Pulmonary artery endothelial cell (primary cell): Measurements from ENCODE around the gene FLNC. TPM values are rescaled to one million over a fixed set of nuclear protein-coding genes. Genes with fewer than 3 reads are reported as not detected.

Experiments used
- DNase-seq: peaks from one replicate; pipeline ENCODE4 v3.0.0-alpha.2; 2011; ENCODE audit warnings: low read depth, low spot score
- total RNA-seq: library from RNA; depleted of rRNA; stranded (reverse); fragments of >200 nt; gene quantifications from 2 replicates; pipeline ENCODE4 v1.2.3, GENCODE V29; 2014

FLNC gene
- total RNA-seq, 1 donor from 2014 or later, result 133 TPM

DNA sequence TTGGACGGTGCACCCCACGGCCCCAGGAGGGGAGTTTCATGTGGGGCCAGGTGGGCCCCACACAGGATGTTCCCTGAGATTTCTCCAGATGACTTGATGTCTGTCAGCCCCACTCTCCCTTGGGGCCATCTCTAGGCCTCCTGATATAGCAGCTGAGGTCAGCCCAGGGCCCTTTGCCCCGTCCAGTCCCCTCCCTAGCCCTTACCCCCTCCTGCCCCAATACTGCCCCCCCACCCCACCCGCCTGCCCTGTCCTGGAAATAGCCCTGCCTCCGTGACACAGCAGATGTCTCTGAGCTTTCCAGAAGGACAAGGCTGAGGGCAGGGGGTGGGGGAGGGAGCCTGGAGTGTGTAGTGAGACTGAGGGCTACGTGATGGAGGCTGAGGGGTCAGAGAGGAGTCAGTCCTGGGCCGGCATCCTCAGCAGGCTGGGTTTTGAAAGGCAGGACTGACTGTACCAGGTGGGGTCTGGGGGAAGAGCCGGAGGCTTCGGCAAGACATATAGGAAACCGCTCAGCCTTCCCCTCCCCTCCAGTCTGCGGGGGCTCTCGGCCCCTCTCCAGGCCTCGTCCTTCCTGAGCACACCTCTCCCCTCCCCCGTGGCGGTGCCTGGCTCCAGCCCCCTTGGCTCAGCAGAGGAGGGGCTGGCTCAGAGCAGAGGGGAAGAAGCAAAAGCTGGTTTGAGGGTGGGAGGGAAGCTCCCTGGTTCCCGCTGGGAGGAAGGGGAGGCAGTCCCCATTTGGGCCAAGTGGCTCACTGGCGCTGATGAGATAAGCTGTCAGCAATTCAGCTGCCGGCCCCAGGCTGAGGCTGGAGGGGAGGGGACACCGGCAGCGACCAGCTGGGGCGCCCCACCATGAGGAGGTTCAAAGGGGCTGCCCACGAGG is 2.0 kb downstream of the FLNC start:
- no peak for DNase-seq

DNA sequence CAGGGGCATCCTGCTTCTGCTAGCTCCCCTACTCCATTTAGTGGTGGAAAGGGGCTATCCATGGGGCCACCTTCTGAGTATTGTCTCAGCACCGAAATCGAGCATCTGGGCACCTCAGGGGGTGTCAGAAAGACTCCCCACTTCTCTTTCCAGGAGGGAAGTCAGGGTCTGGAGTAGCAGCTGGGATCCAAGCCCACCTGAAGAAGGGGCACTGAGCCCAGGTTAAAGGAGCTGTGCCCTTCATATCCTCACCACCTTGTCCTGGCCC is 2.6 kb downstream of the FLNC start:
- DNase-seq, result no peak

DNA sequence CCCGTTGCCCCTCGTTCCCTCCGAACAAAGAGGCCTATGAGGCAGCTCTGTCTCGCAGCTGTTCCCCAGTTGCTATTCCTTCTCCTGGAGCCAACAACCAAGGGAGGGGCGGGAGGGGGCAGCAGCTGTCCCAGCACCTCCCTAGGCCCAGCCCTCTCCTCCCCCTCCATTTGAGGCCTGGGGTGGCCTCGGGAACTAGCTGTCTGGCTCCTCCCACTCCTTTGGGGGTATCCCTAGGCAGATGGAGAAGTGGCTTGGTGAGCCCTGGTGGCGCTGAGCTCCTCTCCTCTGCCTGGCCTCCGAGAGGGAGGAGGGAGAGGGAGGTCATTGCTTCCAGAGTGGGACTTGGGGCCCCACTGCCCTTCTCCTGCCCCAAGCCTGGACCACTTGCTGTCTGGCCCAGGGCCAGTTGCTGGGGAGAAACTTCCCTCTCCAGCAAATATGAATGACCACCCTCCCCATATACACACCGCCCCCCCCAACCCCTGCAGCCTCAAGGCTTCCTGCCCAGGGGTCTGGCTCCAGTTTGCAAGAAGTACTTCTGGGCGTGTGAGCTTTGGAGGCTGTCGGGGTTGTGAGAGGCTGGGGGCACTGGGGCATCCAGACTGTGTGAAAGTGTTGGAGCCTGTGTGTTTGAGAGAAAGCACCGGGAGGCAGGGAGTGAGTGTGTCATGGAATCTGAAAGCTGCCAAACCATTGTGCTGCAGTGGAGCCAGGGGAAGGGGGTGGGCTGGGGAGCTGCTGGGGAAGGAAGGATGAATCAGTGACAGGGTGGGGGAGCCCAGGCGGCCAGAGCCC is 3.1 kb downstream of the FLNC start:
- DNase-seq, result peak; percentile 88

DNA sequence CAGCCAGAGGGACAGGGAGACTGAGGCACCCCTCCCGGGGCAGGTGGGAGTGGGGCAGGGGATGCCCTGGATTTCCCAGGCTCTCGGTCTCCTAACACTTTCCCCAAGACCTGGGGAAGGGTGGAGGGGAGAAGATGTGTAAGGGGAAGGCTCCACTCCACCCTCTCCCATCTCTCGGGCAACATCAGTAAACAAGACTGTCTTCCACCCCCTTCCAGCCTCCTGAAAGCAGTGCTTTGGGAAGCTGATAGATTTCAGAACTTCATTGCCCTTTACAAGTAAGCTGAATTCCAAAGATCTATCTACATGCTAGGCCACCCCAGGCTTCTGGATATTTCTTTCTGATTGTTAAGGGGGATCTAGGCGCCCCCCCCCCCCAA is 3.7 kb downstream of the FLNC start:
- no peak for DNase-seq

DNA sequence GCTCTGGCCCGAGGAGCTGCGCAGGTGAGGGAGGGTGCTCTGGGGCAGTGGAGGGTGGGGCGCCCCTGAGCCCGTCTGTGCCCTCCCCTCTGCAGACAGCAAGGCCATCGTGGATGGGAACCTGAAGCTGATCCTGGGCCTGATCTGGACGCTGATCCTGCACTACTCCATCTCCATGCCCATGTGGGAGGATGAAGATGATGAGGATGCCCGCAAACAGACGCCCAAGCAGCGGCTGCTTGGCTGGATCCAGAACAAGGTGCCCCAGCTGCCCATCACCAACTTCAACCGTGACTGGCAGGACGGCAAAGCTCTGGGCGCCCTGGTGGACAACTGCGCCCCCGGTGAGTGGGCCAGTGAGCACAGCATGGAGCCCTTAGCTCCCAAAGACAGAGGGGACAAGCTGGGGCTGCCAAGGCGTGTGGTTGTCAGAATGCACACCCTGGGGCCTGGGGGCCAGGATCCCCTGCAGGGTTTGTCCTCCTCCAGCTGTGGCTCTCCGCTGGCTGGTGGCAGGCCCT is 5.1 kb downstream of the FLNC start:
- no peak for DNase-seq

DNA sequence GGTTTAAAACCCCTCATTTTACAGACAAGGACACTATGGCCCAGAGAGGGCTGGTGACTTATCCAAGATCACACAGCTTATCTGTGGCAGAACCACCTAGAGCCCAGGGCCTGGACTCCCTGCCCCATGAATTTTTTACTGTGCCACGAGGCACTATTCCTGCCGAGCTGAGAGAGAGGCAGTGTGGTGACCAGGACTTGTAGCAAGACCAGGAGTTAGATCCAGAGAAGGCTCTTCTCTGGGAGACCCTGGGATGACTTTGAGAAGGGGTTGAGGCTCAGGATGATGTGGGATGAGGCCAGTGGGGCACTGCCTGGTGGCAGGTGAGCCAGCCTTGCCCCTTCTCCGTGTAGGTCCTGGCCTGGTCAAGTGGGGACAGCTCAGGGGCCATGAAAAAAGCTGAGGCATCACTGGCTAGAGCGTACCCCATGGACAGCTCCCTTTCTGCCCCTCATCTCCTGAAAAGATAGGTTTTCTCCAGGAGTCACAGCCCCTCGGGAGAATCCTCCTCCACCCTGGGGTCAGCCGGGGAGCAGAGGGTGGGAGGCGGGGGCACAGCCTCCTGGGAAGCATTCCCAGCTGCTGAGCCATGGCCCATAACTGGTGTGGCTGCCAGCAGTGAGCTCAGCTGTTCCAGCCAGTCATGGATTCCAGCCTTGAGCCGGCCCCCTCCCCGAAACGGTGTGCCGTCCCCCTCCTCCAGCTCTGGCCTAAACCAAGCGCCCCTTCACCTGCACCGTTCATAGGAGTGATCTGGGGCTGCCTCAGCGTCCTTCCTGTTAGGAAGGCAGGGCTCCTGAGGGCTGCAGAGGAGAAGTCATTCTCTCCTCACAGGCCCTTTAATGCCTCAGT is 5.8 kb downstream of the FLNC start:
- no peak for DNase-seq

DNA sequence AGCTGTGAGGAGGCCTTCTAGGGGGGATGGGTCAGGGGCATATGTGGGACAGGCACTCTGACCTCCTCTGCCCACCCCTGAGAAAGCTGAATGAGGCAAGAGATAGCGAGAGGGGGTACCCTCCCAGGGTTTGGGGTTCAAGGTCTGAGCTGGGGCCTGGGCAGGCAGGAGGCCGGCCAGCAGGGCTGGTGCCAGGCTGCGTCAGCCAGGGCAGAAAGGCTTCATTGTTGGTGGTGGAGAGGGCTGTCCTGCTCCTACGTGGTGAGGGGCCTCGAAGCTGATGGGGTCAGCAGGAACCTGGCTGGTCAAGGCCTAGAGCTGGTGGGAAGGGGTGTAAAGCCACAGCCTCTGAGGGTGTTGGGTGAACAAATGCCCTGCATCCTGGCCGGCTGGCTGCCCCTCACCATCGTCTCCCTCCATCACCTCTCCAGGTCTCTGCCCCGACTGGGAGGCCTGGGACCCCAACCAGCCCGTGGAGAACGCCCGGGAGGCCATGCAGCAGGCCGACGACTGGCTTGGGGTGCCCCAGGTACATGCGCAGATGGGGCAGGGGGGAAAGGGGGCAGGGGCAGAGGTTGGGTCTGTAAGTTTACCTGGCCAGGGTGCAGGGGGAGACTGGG is 6.6 kb downstream of the FLNC start:
- no peak for DNase-seq

DNA sequence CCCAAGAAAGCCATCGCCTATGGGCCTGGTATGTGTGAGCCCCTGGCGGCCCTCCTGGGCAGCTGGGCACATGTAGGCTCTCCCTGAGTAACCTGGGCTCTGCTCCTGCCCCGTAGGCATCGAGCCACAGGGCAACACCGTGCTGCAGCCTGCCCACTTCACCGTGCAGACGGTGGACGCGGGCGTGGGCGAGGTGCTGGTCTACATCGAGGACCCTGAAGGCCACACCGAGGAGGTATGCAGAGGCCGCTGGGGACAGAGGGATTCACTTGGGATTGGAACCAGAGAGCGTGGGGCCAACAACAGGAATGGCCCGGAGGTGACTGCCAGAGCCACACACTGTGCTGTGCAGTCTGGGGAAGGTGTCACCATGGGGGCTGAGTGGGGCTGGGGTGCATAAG is 7.3 kb downstream of the FLNC start:
- DNase-seq, result no peak

DNA sequence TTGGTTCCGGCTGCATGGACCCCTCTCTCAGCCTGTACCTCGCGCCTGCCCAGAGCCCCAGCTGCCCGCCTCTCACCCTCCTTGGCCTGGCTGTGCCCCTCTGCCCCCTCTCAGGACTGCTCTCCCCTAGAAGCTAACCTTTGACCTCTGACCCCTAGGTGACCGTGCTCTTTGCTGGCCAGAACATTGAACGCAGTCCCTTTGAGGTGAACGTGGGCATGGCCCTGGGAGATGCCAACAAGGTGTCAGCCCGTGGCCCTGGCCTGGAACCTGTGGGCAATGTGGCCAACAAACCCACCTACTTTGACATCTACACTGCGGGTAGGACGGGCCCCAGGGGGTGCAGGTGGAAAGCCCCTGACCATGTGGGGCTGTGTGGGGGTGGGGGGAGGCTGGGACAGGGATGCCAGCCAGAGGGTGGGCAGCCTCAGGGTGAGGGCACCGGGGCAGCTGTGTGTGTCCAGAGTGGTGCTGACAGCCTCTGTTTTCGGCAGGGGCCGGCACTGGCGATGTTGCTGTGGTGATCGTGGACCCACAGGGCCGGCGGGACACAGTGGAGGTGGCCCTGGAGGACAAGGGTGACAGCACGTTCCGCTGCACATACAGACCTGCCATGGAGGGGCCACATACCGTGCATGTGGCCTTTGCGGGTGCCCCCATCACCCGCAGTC is 8.0 kb downstream of the FLNC start:
- no peak for DNase-seq

DNA sequence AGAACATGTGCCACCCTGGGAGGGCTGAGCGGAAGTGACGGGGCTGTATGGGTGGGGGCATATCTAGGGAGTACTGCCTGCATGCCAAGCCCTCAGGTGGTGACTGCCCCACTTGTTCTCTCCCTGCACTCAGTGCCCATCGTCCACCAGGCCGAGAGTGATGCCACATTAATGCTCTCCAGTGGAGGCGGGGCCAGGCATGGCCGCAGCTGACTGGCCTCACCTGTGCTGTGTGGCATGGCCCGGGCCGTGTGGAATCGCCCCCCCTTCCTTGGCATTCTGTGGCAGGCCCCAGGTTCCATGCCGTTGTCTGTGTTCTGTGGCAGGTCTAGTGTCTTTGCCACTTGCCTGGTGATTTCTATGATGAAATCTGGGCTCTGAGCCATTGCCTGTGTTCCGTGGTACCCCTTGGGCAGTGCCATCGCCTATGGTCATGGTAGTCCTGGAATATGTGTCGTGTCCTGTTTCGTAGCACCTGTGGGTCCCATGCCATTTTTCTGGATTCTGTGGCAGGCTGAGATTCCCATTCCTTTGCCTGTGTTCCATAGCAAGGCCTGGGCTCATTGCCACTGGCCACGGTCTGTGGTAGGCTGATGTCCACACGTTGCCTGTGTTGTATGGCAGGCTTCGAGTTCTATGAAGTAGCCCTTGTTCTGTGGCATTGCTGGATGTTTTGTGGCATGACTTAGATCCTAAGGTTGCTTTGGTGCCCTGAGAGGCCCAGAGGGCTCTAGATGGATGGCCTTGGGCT is 8.9 kb downstream of the FLNC start:
- no peak for DNase-seq

DNA sequence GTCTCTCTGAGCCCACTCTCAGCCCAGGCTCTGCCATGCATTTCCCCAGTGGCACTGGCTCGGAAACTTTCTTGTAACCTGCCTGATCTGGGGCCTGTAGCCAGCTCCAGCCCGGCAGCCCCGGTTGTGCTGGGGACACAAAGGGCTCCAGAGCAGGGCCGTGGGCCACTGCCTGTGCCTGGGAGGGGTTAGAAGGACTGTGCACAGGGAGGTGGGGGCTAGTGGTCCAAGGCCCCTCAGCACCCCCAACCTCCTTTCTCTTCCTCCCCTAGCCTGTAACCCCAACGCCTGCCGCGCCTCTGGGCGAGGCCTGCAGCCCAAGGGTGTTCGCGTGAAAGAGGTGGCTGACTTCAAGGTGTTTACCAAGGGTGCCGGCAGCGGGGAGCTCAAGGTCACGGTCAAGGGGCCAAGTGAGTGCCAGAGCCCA is 9.6 kb downstream of the FLNC start:
- no peak for DNase-seq

DNA sequence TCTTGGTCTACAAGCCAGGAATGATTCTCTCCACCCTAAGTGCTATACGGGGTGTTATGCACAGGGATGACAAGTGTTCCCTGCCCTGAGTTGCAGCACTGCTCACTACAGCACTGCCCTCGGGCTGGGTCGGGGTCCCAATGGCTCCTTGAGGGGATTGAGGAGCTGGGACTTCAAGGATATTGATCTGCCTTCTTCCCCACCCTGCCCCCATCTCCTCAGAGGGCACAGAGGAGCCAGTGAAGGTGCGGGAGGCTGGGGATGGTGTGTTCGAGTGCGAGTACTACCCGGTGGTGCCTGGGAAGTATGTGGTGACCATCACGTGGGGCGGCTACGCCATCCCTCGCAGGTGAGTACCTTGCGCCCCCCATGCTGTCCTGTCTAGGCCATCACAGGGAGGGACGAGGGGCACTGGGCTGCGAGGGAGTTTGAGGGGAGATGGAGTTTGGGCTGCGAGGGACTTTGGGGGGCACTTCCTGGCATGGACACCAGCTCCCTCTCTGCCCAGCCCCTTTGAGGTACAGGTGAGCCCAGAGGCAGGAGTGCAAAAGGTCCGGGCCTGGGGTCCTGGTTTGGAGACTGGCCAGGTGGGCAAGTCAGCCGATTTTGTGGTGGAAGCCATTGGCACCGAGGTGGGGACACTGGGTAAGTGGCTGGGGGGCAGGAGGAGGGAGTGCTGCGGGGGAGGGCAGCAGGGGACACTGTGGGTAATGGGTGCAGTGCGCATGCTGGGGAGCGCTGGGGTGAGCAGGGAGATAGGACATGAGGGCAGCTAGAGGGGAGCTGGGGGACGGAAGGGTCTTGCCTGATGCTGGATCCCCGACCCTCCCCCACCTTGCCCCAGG is 10.3 kb downstream of the FLNC start:
- DNase-seq, result no peak

DNA sequence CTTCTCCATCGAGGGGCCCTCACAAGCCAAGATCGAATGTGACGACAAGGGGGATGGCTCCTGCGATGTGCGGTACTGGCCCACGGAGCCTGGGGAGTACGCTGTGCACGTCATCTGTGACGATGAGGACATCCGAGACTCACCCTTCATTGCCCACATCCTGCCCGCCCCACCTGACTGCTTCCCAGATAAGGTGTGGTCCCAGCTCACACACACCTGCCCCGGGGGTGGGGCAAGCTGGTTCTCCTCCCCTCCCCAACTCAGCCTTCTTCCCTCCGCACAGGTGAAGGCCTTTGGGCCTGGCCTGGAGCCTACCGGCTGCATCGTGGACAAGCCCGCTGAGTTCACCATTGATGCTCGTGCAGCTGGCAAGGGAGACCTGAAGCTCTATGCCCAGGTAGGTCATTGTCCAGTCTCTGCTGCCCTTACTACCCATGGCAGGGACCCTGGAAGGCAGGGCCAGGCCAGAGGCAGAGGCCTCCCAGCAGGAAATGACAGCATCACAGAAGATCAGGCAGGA is 11.0 kb downstream of the FLNC start:
- no peak for DNase-seq

DNA sequence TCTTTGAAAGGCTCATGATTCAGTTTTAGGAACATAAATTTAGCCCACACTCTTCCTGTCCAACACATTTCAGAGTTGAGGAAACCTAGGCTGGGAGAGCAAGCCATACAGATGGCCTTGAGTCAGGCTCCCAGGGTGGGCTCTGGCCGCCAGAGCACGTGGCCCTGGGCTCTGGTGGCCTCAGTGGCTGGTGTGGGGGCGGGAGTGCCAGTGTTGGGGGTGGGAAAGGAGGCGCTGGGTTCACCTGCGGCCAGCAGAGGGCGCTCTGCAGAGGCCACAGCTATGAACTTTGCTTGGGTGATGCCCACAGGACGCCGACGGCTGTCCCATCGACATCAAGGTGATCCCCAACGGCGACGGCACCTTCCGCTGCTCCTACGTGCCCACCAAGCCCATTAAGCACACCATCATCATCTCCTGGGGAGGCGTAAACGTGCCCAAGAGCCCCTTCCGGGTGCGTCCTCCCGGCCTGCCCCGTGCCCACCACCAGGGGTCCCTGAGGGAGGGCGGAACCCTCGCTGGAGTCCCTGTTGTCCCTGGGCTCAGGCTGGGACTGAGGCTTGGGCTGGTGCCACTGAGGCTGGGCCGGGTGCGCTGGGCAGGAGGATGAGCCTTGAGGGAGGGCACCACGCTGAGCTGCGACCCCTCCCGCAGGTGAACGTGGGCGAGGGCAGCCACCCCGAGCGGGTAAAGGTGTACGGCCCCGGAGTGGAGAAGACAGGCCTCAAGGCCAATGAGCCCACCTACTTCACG is 11.9 kb downstream of the FLNC start:
- DNase-seq, result no peak

DNA sequence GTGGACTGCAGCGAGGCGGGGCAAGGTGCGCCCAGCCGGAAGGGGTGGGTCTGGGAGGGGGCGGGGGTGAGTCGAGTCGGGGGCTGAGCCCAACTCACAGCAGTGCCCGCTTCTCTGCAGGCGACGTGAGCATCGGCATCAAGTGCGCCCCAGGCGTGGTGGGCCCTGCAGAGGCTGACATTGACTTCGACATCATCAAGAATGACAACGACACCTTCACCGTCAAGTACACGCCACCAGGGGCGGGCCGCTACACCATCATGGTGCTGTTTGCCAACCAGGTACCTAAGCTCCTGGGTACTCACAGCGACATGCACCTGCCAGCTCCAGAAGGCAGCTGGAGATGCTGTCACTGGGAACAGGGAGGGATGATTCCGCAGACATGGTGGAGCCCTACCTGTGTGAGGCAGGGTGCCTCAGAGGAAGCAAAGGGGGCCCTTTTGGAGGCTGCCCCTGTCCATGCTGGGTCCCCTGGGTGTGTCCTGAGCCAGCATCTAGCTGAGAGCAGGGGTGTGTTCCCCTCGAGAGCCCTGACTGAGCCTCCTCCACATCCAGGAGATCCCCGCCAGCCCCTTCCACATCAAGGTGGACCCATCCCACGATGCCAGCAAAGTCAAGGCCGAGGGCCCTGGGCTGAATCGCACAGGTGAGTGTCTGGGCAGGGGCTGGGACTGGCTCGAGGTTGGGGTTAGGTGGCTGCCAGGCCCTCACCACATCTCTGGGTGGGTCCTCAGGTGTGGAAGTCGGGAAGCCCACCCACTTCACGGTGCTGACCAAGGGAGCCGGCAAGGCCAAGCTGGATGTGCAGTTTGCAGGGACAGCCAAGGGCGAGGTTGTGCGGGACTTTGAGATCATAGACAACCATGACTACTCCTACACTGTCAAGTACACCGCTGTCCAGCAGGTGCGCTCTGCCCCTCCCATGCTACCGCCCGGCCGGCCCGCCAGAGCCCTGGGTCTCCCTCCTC is 12.8 kb downstream of the FLNC start:
- no peak for DNase-seq

DNA sequence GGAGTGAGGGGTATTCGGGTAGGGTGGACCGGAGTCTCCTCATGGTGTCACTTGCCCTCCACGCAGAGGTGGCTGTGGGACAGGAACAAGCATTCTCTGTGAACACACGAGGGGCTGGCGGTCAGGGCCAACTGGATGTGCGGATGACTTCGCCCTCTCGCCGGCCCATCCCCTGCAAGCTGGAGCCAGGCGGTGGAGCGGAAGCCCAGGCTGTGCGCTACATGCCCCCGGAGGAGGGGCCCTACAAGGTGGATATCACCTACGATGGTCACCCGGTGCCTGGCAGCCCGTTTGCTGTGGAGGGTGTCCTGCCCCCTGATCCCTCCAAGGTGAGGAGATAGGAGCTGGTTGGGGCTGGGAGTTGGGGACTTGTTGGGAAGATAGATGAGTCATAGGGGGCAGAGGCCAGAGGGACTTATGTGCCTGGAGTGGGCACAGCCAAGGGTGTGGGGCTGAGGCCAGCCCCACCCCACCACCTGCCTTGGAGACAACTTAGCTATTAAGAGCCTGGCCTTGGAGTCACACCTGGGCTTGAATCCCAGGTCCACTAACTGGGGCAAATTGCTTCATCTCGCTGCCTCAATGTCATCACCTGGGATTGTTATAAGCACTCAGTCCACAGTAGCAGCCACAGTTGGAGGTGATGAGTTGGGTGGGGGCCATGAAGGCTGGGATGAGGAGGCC is 13.9 kb downstream of the FLNC start:
- no peak for DNase-seq
